NOMO-1 treated with dmso at 0.1 percent for 144 hours (cell line): ENCODE results near the gene KLHL29.

Experiments used
- DNase-seq: peaks from one replicate; lab custom pipeline; 2025; ENCODE audit not compliant: unreplicated experiment; lab: John Stamatoyannopoulos, UW

The KLHL29 gene

DNA sequence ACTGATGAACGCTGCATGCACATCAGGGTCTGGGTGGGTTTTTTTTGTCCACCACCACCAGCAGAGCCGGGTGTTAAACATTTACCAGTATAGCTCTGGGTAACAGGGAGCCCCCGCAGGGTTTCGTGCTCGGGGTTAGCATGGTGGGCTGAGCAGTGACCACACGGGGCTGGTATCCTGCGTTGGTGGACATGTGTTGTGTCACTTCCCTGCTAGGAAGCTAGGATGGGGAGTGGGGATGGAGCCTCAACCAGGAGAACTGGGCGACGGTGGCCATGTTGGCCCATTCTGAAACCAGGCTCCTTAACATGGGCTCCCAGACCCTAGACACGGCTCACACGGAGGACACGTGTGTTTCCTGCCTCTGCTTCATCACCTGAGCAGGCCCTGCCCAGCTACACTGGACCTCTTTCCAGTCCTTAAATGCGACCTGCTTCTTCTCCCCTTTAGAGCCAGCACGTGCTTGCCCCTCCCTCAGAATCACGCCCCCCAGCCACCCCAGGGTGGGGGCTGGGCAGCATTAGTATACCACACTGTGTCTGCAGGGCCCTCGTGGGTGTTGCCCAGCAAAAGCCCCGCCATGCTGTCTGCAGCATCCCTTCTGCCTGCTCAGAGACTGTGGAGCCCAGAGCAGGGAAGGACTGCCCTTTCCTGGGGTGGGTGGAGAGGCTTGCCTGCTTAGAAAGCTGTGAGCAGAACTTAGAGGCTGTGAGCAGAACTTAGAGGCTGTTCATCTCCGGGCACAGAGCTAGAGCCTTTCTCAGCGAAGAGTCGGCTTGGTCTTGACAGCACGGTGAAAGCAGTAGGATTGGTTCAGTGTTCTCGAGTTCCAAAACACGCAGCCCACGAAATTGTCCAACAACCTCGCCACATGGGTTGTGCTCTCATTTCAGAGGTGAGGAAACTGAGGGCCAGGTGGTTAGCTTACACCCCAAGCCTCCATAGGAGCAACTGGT is 142.1 kb downstream of the KLHL29 start:
- no peak for DNase-seq

GRCh38 chr2:23528171-23528570 is 143.2 kb downstream of the KLHL29 start:
- no peak for DNase-seq

- DNase-seq, result no peak
Measured at GRCh38 chr2:23528690-23529089, 143.7 kb downstream of the KLHL29 start.

DNA sequence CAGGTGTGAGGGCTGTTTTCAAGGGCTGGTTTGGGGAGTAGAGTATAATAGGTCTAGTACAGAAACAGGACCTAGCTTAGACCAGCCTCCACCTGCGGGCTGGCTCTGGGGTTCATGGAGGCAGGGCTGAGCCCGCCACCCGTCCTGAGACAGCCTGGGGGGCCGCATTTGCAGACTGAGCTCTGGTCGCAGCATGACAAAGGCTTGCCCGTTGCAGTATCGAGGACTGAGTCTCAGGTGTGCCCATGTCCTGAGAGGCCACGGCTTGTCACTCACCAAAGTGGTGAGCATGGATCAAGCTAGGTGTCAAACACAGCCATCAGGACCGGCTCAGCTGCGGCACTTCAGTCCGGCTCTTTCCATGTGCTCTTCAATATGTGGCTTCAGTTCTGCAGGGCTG is 144.7 kb downstream of the KLHL29 start:
- no peak for DNase-seq

GRCh38 chr2:23530206-23530908 is 145.4 kb downstream of the KLHL29 start:
- DNase-seq, result no peak

DNA sequence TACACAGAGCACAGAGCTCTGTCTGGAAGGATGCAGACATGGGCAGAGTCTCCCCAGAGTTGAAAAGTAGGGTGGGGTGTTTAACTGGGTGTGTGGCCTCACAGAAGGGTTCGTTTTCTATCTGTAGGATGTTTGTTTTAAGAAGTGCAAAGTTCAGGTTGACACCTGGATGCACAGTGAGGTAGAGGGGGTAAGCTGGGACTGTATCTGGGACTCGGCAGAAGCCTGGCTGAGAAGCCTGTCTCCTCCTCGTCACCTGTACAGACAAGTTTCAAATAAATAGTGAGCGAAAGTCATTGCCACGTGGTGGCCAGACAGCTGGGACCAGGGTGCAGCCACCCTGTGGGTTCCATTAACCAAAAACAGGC is 145.9 kb downstream of the KLHL29 start:
- DNase-seq, result no peak

DNA sequence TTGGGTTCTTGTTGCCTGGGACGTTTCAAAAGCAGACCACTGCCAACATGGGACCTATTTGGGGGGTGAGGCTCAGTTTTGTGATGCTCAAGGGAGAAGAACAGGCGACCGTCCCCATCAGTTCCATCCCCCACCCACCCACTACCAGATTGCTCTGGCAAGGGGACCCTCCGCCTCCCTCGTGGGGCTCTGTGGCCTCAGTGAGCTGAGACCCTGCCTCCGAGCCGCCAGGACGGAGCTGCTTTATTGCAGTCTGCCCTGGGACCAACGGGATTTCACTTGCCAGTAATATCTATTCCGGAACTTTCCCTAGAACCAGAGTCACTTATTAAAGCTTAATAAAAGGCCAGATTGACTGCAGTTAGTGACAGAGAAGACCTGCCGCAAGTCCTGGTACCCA is 146.3 kb downstream of the KLHL29 start:
- no peak for DNase-seq

GRCh38 chr2:23531881-23532280 is 146.9 kb downstream of the KLHL29 start:
- DNase-seq, result no peak

GRCh38 chr2:23532391-23533337 is 147.7 kb downstream of the KLHL29 start:
- no peak for DNase-seq

DNA sequence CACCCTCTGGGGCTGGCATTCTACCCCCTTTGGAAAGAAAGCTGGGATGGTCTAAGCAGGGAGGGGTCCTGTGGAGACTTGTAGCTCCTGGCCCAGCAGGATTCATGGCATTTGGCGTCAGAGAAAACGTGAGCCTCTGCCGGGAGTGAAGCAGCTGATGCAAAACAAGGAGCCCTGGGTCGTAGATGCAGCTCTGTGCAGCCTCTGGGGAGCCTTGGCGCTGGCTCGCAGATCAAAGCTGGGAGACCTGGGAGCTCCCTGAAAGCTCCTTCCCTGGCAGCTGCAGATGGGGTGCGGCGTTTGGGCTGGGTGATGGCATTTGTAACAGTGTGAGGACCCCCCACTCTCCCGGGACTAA is 148.3 kb downstream of the KLHL29 start:
- DNase-seq, result no peak

- DNase-seq, result no peak
Measured at GRCh38 chr2:23534771-23535170, 149.8 kb downstream of the KLHL29 start.

GRCh38 chr2:23536326-23536725 is 151.3 kb downstream of the KLHL29 start:
- no peak for DNase-seq

GRCh38 chr2:23537991-23538390 is 153.0 kb downstream of the KLHL29 start:
- DNase-seq, result no peak

GRCh38 chr2:23538566-23538965 is 153.6 kb downstream of the KLHL29 start:
- DNase-seq, result no peak

- DNase-seq, result no peak
Measured at GRCh38 chr2:23540804-23541360, 155.9 kb downstream of the KLHL29 start.

DNA sequence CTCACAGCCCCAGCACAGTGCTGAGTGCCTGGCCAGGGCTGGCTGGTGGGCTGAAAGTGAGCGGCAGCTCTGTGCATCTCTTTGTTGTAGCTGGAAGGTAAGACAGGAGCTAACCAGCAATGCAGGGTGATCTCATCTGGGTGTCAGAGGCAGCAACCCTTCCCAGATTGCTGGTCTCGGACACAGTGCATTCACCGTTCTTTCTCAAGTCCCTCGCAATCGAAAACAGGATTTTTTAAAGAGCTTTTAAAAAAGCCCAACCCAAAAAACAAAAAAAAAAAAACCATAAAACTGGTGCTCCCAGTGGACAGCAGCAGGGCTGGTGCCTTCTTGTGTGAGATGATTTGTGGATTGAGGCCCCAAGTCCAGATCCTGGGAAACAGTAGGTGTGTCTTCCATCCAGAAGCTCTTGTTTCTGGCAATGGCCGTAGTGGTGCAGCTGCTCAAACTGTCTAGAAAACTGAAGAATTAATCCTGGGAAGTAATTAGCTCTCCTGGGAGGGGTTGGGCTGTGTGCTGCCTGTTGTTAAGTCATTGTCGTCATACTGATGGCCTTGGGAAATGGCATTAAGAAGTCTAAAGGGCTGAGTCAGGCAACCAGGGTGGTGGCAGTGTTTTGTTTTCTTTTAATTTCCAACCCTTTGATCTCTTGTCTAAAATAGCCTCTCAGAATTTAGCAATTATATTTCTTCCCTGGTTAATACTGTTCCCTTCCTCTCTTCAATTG is 156.7 kb downstream of the KLHL29 start:
- no peak for DNase-seq

DNA sequence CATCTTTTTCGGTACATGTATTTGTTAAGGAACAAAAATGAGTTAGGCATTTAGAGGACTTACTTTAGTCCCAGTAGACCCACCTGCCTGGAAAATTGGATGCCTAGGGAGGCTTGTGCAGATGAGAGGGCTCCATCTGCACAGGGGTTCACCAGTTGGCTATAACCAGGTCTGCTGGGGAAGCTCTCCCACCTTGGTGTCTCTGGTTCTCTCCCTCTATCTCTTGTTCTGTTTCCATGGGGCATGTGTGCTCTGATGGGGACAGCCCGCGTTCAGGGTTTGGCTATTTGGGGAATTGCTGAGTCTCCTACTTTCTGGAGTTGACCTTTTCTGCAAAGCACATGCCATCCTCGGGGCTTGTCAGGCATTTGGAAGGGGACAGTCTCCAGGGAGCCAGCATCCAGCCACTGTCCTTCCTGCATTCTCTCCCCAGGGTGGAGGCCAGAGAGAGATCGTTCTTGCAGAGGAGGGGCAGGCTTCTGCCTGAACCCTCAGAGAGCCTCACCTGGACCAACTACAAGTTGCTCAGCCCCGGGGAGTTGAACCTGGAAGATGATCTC is 157.3 kb downstream of the KLHL29 start:
- no peak for DNase-seq

DNA sequence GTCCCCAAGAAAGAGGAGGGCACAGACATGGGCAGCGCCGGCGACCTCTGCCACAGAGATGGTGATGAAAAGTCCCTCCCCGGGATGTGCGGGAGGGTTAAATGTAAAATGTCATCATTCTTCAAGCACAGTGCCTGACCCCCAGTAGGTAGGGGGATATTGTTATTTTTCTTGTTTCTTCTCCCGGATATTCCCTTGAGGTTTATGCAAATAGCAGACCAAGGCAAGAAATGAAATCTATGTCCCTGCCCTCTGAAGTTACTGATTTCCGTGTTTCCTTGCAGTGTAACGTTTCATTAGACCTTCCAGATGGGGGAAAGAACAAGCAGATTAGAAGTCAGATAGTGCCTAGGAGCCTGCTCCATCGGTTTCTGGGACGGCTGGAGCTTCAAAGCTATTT is 158.3 kb downstream of the KLHL29 start:
- no peak for DNase-seq

DNA sequence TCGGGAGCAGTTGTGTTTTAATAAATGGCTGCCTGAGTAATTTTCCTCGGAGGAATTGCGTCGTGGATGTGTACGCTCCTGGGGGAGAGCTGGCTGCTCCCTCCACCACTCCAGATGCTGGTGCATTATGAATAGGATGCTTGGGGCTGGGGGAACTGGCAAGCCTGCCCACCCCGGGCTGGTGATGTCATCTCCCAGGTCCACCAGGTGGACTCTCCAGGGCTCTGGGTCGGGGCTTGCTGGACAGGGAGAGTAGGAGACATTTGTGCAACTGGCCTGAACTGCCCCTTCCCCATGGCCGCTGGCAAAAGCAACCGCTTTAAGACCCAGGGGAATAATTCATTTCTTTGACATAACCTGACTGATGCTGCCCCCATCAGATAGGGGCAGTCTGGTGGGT is 158.7 kb downstream of the KLHL29 start:
- no peak for DNase-seq
